ENCODE data around the gene WDR75.

The WDR75 gene

DNA sequence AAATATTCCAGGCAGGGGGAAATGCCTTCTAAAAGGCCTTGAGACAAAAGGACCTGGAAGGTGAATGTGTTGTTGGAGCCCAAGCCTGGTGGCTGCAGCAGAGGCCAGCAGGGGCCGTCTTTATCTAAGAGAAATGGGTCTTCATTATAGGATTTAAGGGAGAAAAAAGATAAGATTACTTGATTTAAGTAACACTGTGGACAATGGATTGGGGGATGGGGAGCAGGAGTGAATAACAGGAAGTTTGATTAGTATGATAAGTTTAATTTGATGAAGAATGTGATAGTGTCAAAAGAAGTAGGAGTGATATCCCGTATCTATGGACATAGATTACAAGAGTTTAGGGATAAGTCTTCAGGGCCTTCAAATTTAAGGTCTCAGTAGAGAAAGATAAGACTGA lies 64.2 kb downstream of the WDR75 start:
- TF ChIP-seq, protein P1, sequence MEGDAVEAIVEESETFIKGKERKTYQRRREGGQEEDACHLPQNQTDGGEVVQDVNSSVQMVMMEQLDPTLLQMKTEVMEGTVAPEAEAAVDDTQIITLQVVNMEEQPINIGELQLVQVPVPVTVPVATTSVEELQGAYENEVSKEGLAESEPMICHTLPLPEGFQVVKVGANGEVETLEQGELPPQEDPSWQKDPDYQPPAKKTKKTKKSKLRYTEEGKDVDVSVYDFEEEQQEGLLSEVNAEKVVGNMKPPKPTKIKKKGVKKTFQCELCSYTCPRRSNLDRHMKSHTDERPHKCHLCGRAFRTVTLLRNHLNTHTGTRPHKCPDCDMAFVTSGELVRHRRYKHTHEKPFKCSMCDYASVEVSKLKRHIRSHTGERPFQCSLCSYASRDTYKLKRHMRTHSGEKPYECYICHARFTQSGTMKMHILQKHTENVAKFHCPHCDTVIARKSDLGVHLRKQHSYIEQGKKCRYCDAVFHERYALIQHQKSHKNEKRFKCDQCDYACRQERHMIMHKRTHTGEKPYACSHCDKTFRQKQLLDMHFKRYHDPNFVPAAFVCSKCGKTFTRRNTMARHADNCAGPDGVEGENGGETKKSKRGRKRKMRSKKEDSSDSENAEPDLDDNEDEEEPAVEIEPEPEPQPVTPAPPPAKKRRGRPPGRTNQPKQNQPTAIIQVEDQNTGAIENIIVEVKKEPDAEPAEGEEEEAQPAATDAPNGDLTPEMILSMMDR (conservative IDR thresholded peaks at IDR 0.05; ENCODE audit: low read length): no peak
- no peak for DNase-seq (ENCODE audit: low read depth)
- H3K4me3 ChIP-seq (ENCODE audit: low read length): no peak overlapping the region

DNA sequence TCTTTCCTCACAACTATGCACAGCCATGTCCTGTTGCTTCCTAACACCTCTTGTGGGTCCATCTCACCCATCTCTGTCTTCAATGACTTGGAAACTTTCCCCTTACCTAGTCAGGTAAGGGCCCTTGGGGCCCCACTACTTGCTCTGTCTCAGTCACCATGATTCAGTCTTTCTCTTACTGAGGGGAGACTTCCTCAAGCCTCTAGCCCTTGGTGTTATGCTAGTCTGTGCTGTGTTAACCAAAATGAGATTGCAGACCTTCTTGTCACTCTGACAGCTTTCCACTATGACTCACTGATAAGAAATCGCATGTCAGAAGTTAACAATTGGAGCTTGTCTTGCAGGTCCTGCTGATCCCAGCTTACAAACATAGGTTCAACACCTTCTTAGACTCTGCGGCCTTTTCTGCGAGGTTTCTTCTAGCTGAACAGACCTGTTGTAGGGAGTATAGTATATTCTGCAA lies 65.3 kb downstream of the WDR75 start:
- TF ChIP-seq, protein P1 (conservative IDR thresholded peaks at IDR 0.05; ENCODE audit: low read length): no peak
- no peak overlapping the region for H3K4me3 ChIP-seq (ENCODE audit: low read length)
- DNase-seq (ENCODE audit: low read depth): no peak

DNA sequence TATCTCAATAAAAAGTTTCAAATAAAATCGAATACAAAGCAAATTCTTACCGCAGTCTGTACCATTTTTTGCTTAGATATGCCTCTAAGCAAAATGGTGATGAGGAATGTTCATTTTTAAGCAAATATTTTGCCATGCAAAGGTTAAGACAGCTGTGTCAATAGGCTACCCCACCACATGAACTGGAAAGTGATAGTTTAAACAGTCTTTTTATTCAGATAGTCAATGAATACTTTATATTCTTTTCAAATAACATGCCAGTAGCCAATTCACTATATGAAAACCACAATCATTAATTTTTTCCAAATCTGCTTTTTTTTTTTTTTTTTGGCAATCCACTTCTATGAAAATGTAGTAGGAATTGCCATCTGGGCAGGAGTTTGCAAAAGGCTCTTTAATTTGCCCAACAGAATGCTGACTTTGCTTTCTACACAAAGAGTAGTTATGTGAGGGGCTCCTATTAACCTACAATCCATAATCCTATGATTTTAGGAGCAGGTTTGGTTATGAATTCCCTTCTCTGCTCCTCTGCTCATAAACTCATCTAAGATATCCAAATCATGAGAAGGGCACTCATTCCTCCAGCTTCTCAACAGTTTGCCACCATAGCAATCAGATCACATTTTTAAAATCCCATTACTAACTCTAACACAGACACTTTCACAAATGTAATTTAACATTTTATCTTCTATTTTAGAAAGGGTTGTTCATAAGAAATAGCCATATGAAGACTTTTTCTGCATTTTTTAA lies 70.1 kb downstream of the WDR75 start:
- TF ChIP-seq, protein P1 (conservative IDR thresholded peaks at IDR 0.05; ENCODE audit: low read length): no peak
- DNase-seq (ENCODE audit: low read depth): no peak
- no peak overlapping the region for H3K4me3 ChIP-seq (ENCODE audit: low read length)

DNA sequence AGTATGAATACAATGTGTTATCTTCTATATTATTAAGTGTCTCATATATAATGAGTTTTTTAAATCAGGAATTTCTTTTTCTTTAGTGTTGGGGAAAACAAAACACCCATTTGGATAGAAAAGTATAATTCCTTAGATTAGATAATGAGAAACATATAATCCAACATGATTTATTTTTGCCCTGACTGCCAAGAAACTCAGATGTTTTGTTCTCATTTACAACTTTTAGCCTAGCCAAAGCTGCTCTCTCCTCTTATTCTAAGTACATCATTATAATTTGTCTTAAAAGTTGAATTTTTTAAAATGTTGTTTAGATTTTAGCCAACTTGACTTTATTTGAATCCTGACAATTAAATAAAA lies 70.7 kb downstream of the WDR75 start:
- H3K4me3 ChIP-seq (ENCODE audit: low read length): no peak overlapping the region
- no peak for DNase-seq (ENCODE audit: low read depth)
- TF ChIP-seq, protein P1 (conservative IDR thresholded peaks at IDR 0.05; ENCODE audit: low read length): no peak

DNA sequence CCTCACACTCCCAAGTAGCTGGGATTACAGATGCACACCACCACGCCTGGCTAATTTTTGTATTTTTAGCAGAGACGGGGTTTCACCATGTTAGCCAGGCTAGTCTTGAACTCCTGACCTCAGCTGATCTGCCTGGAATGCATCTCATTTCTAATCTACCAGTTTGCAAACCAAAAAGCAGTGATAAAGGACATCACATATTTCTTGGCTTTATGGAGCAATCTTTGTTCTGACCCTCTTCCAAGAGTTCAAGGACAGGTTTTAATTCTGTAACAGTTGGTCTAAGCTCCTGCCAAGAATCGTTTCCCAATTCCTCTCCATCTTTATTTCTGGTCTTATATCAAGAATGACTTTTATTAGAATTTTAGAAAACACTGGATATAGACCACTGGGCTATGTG lies 71.6 kb downstream of the WDR75 start:
- H3K4me3 ChIP-seq (ENCODE audit: low read length): no peak overlapping the region
- DNase-seq (ENCODE audit: low read depth): peak; percentile 34
- TF ChIP-seq, protein P1 (conservative IDR thresholded peaks at IDR 0.05; ENCODE audit: low read length): no peak

DNA sequence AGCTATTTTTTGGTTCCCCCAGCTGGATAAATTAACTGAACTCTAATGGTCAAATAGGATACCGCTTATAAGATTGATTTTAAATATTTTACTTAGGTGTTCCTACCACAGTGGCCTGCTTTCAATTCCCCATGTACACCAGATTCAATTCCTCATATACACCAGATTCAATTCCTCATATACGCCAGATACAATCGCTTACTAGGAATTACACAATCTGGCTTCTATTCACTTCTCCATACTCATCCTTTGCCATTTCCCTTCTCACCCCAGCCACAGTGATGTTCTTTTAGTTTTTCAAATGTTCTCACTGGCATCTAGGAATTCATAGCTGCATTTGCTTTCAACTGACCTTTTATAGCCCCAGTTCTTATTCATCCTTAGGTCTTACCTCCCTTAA lies 72.8 kb downstream of the WDR75 start:
- no peak for DNase-seq (ENCODE audit: low read depth)
- H3K4me3 ChIP-seq (ENCODE audit: low read length): no peak overlapping the region
- TF ChIP-seq, protein P1 (conservative IDR thresholded peaks at IDR 0.05; ENCODE audit: low read length): no peak

DNA sequence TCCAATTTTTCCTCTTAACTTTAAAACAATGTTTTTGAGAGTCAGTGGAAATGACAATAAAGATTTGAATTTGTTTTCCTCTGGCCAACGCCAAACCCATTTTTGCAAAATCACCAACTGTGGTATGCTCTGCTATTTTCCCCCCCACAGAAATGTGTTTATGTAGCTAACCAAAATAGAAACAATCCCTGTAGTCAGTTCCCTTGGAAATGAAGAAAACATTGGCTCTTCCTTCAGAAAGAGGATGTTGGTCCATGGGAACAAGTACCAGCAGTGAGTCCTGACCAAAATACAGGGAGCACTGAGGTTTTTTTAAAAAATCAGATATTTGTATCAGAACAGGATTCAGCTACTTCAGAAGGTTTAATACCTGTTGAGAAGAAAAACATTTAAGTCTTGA lies 74.0 kb downstream of the WDR75 start:
- no peak overlapping the region for H3K4me3 ChIP-seq (ENCODE audit: low read length)
- DNase-seq (ENCODE audit: low read depth): peak; percentile 78
- TF ChIP-seq, protein P1 (conservative IDR thresholded peaks at IDR 0.05; ENCODE audit: low read length): no peak

All from AG10803 (cell line).